Measurements from ENCODE around the gene FLT1.

DNA sequence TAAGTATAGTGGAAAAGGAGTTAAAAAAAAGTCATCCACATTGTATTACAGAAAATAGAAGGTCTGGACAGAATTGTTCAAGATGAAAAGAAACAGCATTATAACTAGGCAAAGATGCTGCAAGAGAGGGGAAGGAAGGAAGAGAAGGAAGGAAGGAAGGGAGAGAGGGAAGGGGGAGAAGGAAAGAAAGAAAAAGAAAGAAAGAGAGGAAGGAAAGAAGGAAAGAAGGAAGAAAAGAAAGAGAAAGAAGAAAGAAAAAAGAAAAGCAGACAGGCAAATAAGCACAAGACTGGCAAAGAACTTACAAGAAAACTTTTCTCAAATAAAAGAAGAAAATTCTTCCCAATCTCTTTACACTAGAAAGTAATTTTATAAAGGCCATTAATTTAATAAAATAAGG, 15.1 kb upstream of the FLT1 start:
- TF ChIP-seq, protein P1, sequence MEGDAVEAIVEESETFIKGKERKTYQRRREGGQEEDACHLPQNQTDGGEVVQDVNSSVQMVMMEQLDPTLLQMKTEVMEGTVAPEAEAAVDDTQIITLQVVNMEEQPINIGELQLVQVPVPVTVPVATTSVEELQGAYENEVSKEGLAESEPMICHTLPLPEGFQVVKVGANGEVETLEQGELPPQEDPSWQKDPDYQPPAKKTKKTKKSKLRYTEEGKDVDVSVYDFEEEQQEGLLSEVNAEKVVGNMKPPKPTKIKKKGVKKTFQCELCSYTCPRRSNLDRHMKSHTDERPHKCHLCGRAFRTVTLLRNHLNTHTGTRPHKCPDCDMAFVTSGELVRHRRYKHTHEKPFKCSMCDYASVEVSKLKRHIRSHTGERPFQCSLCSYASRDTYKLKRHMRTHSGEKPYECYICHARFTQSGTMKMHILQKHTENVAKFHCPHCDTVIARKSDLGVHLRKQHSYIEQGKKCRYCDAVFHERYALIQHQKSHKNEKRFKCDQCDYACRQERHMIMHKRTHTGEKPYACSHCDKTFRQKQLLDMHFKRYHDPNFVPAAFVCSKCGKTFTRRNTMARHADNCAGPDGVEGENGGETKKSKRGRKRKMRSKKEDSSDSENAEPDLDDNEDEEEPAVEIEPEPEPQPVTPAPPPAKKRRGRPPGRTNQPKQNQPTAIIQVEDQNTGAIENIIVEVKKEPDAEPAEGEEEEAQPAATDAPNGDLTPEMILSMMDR (conservative IDR thresholded peaks at IDR 0.05): no peak
- no peak for TF ChIP-seq EZH2 (IDR thresholded peaks at IDR 0.05; ENCODE audit: low read depth)
